Measurements from ENCODE around the gene RAB11FIP4. TPM values are rescaled to one million over a fixed set of nuclear protein-coding genes. Genes with fewer than 3 reads are reported as not detected.

Gene RAB11FIP4
- total and polyA plus RNA-seq, 7 donors = 0.66 to 32.5 (median 1.8) TPM

DNA sequence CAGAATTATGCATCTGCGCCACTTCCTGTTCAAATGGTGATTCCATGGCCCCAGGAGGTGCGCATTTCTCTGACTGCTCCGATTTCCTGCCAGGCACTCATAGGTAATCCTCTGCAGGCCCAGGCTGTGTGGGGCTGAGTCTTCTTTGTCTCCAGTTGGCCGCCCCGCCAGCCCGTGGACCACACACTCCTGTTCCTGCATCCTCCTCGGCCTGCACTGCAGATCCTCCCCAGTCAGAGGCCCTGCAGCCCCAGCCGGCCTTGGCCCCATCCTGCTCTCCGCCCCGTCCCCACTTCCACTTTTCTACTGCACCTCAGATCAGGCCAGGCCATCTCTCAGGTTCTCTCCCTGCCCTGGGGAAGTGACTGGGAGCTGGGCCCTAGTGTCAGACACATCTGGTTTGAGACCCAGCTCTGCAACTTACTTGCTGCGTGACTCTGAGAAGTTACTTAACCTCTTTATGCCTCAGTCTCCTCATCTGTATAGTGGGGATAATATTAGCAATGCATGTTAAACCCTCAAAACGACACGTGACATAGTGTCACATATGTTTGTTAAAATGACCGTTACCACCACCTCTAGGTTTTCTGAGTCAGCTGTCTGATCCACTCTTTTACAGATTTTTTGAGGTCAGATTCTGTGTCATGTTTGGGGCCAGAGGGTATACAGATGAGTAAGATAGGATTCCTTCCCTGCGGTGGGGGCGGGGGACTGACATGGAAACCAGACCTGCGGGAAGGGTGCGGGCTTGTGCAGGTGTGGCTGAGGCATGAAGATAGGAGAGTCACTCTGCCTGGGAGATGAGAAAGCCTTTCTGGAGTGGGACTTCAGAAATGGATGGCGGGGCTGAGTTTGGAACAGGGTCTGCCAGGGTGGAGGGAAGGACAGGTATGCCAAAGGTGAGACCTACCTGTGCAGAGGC is 12.8 kb downstream of the RAB11FIP4 start:
- no peak overlapping the region for H3K4me3 ChIP-seq
- intact Hi-C loops (cut with DNase I) = no loop called here
- no peak for TF ChIP-seq POLR2AphosphoS5 (IDR thresholded peaks at IDR 0.05)
- TF ChIP-seq EP300 (IDR thresholded peaks at IDR 0.05) = no peak
- TF ChIP-seq, protein P1, sequence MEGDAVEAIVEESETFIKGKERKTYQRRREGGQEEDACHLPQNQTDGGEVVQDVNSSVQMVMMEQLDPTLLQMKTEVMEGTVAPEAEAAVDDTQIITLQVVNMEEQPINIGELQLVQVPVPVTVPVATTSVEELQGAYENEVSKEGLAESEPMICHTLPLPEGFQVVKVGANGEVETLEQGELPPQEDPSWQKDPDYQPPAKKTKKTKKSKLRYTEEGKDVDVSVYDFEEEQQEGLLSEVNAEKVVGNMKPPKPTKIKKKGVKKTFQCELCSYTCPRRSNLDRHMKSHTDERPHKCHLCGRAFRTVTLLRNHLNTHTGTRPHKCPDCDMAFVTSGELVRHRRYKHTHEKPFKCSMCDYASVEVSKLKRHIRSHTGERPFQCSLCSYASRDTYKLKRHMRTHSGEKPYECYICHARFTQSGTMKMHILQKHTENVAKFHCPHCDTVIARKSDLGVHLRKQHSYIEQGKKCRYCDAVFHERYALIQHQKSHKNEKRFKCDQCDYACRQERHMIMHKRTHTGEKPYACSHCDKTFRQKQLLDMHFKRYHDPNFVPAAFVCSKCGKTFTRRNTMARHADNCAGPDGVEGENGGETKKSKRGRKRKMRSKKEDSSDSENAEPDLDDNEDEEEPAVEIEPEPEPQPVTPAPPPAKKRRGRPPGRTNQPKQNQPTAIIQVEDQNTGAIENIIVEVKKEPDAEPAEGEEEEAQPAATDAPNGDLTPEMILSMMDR (IDR thresholded peaks at IDR 0.05) = no peak
- TF ChIP-seq POLR2A (IDR thresholded peaks at IDR 0.05) = no peak
- no peak for DNase-seq
- no peaks in the 10 kb centered on the region for H3K4me1 ChIP-seq
- no peaks in the 10 kb centered on the region for H3K36me3 ChIP-seq
- no peaks in the 10 kb centered on the region for H3K9me3 ChIP-seq
- WGBS, 2 donors = 78 to 84% methylated on average over 19 of the region's 19 CpGs
- no peak overlapping the region for H3K27ac ChIP-seq
- H3K27me3 ChIP-seq = no peaks in the 10 kb centered on the region

DNA sequence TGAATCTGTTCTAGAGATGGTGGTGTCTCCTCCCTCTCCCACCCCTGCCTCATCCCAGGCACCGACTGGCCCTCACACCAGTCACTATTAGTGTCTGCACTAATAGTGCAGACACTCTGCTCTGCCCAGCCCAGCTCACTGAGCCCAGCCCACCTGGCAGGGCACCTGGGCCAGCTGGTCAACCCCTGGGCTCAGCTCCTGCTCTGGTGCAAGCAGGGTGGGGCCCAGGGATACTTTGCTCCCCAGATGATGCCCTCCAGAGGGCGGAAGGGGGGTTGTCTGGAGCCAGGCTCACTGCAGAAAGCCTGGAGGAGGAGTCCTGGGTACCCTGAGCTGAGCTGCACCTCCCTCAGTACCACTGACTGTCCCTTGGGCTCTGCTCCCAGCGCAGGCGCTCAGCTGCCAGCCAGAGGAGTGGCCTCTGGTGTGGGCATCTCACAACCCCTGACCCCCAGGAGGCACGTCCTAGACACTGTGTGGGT is 14.5 kb downstream of the RAB11FIP4 start:
- DNase-seq = no peak
- H3K4me3 ChIP-seq = no peak overlapping the region
- H3K27me3 ChIP-seq = no peaks in the 10 kb centered on the region
- H3K4me1 ChIP-seq = no peaks in the 10 kb centered on the region
- no peak for TF ChIP-seq POLR2A (IDR thresholded peaks at IDR 0.05)
- TF ChIP-seq, protein P1 (IDR thresholded peaks at IDR 0.05) = no peak
- TF ChIP-seq EP300 (IDR thresholded peaks at IDR 0.05) = no peak
- TF ChIP-seq POLR2AphosphoS5 (IDR thresholded peaks at IDR 0.05) = no peak
- intact Hi-C loops (cut with DNase I) = no loop called here
- WGBS, 2 donors = 45 to 65% methylated on average over 5 of the region's 5 CpGs
- H3K27ac ChIP-seq = no peak overlapping the region
- no peaks in the 10 kb centered on the region for H3K36me3 ChIP-seq
- H3K9me3 ChIP-seq = no peaks in the 10 kb centered on the region

DNA sequence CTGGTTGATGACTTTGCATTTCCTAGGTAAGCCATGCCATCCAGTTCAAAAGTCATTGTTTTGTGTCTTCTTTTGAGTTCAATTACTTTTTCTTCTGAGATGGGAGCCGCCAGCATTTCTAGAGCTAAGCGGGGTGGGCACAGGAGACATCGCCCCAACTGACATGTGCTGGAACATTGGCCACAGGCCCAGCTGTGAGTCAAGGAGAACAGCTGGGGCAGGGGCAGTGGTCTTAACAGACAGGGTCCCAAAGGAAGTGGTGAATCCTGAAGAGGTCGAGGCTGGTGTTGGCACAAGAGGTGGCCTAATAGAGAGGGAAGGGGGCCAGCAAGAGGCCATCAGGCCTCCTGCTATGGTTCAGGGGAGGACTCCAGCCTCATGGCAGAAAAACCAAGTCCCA is 17.1 kb downstream of the RAB11FIP4 start:
- Histone ChIP-seq H3K9me3 (no peaks in the 10 kb centered on the region), H3K36me3 (no peaks in the 10 kb centered on the region), H3K27me3 (no peaks in the 10 kb centered on the region), H3K27ac (no peak overlapping the region), H3K4me1 (no peaks in the 10 kb centered on the region), H3K4me3 (no peak overlapping the region)
- no peak for DNase-seq
- no peak for TF ChIP-seq POLR2AphosphoS5 (IDR thresholded peaks at IDR 0.05)
- no peak for TF ChIP-seq EP300 (IDR thresholded peaks at IDR 0.05)
- TF ChIP-seq, protein P1 (IDR thresholded peaks at IDR 0.05) = no peak
- no peak for TF ChIP-seq POLR2A (IDR thresholded peaks at IDR 0.05)
- WGBS, 2 donors = 84 to 90% methylated on average over 4 of the region's 4 CpGs
- intact Hi-C loops (cut with DNase I) = no loop called here

DNA sequence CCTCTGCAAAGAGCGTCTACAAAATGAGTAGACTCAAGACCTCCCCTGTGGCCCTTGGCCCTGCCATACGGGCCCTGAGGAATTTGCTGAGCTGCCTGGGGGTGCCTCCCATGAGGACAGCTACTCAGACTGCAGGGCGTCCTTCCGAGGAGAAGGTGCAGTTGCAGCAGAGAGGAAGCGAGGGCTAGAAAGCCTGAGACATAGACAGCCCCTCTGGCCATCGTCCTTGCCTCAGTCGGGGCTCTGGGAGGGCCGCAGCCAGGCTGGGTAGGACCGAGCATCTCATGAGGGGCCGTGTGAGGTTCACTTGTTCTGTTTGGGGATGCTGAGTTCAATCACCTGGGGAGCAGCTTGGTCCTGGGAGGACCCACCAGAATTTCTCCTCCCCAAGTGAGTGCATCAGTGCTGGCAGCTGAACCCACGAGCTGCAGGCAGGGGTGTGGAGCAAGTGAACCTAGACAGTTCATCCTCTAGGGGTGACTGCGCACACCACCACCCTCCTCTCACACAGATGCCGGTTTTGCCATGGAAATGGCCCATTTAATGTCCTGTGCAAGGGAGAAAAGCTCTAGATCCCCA is 20.3 kb downstream of the RAB11FIP4 start:
- Histone ChIP-seq H3K27ac (no peak overlapping the region), H3K4me3 (no peak overlapping the region), H3K27me3 (no peaks in the 10 kb centered on the region), H3K4me1 (no peaks in the 10 kb centered on the region), H3K9me3 (no peaks in the 10 kb centered on the region), H3K36me3 (no peaks in the 10 kb centered on the region)
- intact Hi-C loops (cut with DNase I) = no loop called here
- DNase-seq = peak; percentile 40
- WGBS, 2 donors = 86 to 87% methylated on average over 13 of the region's 13 CpGs
- TF ChIP-seq EP300 (IDR thresholded peaks at IDR 0.05) (no peak), POLR2AphosphoS5 (IDR thresholded peaks at IDR 0.05) (no peak), POLR2A (IDR thresholded peaks at IDR 0.05) (no peak)
- TF ChIP-seq, protein P1 (IDR thresholded peaks at IDR 0.05) = no peak
